Stimulated activated CD4-positive, alpha-beta T cell treated with anti-CD3 and anti-CD28 coated beads, Interleukin-15, amount 100 ng/mL, for 24 hours (primary cell): ENCODE data around the gene CORO1C.
"Not testable (repeated sequence)": the region's sequence is repeated elsewhere in the genome, so short reads cannot be mapped to it uniquely, and the experiment has no call there.

Experiments used
- DNase-seq: peaks from one replicate; pipeline ENCODE4 v3.0.0-alpha.2; 2020

Gene CORO1C

DNA sequence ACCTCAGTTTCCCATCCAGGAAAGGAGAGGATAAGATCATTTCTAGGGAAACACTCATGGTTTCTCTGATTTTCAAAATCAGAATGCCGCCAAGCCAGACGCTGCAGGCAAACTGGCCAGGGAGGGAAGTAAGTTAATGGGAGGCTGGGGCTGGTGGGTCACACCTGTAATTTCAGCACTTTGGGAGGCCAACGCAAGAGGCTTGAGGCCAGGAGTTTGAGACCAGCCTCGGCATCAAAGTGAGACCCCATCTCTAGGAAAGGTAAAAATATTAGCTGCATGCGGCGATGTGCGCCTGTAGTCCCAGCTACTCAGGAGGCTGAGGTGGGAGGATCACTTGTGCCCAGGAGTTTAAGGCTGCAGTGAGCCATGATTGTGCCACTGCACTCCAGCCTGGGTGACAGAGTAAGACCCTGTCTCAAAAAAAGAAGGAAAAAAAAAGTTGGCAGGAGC, 98.2 kb downstream of the CORO1C start:
- no peak for DNase-seq

DNA sequence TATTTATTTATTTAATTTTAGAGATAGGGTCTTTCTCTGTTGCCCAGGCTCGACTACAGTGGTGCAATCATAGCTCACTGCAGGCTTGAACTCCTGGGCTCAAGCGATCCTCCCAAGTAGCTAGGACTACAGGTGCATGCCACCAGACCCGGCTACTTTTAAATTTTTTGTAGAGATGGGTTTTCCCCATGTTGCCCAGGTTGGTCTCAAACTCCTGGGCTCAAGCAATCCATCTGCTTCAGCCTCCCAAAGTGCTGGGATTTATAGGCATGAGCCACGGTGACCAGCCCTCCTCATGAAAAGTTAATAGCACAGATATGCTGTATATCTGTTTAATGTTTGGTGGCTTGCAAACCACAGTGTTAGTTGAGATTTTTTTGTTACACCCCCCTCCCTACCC, 100.1 kb downstream of the CORO1C start:
- not testable (repeated sequence) for DNase-seq

DNA sequence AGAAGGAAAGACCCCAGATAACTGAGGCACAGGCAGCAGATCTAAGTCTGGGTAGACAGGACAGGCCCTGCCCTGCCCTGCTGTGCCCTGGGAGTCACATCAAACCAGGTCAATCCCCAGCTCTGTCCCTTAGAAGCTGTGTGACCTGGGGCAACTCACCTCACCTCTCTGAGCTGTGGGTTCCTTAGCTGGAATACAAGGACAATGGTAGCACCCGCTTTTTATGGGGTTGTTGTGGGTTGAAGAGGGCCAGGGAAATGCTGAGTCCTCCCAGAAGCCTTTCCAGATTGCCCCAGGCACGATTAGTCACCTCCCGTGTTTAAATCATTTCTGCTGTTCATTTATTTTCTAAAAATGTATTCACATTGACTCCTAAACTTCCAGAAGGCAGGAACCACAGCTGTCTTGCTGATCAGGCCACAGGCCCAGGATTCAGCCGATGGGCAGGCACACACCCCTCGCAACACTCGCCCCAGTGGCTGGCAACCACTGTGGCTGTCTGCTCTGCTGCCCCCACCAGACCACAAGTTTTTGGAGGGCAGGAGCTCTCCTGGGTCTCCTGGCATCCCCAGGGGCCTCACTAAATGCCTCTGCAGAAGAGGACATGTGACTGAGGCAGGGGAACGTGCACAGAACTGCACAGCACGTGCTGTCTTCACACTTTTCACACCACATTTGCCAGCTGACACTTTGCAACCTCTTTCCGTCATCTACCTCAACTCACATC, 100.7 kb downstream of the CORO1C start:
- peak; percentile 31 for DNase-seq

DNA sequence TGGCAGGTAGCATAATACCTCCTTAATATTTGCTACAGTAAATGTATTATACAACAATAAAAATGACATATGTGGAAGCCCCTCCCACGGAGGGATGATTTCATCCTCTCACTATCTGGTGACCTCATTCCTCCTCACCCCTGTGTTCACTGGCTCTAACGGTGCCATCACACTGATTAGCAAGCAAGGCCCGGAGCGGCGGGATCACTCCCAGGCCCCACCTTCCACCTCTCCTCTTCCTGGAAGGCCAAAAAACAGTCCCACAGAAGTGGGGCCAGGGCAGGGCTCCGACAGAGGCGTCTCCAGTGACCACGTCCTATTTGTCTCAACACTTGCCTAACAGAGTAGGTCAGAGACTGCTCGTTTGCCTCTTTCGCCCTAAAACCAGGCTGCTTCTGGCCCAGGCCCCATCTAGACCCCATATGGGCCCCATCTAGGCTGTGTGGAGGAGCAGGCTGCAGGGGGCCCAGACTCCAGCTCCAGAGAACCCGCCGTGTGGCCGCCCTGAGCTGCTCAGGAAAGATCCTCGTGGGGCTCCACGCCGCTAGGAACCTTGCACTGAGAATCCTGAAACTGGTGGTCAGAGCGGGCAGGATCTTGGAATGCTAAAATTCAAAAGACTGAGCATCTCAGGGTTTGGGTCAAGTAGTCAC, 101.4 kb downstream of the CORO1C start:
- DNase-seq, result peak; percentile 71

DNA sequence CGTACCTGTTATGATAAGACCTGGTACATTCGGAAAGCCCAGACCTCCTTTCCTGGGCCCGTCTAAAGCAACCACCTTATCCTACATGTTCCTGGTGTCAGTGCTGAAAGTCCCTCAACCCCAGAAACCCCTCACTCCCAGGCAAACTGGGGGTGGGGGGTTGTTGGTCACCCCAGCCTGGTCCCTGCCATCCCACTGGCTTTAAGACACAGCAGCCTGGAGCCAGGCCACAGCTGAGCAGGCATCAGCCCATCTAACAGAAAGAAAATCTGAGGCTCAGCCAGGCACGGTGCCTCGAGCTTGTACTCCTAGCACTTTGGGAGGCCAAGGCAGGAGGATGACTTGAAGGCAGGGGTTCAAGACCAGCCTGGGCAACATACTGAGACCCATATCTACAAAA, 102.2 kb downstream of the CORO1C start:
- peak; percentile 28 for DNase-seq

DNA sequence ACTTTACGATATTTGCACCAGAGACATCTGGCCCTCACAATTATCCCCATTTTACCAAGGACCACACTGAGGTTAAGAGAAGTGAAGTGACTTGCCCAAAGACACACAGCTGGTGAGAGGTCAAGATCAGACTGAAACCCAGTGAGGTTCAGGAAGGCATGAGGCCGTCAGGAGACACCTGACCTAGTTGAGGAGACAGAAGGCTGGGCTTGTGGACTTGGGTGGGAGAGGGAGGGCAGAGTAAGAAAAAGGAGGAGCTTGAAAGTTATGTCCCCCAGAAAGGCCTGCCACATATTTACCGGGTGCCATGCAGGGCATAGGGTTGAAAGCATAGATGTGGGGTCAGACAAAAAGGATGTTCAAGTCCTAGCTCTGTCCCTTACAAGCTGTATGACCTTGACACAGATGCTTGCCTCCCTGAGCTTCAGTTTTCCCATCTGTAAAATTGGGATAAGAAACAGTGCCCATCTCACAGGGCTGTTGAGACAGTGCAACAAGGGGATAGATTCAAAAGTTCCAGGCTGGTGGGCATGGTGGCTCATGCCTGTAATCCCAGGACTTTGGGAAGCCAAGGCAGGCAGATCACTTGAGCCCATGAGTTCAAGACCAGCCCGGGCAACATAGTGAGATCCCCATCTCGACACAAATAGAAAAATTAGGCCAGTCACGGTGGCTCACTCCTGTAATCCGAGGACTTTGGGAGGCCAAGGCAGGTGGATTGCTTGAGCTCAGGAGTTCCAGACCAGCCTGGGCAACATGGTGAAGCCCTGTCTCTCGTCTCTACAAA, 104.0 kb downstream of the CORO1C start:
- DNase-seq, result no peak

DNA sequence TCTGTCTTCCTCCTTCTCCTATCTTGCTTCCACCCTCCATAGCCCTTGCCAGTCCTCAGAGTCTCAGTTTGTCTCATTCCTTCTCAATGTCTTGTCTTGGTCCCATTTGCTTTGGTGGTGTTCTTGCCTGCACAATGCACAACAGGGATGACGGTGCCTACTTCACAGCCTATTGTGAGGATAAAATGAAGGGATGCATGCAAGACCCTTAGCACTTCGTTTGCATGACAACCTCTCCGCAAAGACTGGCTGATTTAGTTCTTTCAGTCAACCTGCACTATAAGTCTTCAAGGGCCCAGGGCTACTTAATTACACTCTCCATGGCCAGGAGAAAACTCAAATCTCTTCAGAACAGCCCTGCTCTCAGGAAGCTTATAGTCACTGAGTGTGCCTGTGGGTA, 106.1 kb downstream of the CORO1C start:
- DNase-seq, result no peak

DNA sequence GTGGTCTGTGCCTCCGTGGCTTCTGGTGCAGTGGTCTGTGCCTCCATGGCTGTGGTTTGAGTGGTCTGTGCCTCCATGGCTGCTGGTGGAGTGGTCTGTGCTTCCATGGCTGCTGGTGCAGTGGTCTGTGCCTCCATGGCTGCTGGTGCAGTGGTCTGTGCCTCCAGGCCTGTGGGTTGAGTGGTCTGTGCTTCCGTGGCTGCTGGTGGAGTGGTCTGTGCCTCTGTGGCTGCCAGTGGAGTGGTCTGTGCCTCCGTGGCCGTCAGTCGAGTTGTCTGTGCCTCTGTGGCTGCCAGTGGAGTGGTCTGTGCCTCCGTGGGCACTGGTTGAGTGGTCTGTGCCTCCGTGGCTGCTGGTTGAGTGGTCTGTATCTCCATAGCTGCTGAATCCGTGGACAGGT, 107.7 kb downstream of the CORO1C start:
- DNase-seq, result no peak

DNA sequence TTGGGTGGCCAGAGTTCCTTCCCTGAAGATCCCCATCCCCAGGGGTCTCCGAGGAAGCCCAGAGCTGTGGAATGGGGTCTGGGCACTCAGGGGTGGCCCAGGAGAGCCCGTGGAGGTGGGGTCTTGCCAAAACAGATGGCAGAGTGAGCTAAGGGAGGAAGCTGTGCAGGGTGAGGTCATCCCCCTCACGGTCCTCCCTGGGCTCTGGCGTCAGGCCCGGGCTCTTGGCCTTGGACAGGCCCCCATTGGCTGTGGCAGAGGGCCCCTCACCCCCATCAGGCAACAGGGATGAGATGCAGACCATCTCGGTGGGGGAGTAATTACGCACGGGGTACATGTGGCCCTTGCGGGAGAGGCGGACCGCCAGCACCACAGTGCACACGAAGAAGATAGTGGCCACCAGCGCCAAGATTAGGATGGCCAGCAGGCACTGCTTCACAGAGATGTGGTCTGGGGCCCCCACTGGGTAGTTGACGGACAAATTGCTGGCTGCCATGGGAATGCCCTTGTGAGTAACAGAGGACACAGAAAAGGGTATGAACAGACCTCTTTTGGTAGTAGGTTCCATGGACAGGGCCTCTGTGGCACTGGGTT, 108.3 kb downstream of the CORO1C start:
- no peak for DNase-seq

DNA sequence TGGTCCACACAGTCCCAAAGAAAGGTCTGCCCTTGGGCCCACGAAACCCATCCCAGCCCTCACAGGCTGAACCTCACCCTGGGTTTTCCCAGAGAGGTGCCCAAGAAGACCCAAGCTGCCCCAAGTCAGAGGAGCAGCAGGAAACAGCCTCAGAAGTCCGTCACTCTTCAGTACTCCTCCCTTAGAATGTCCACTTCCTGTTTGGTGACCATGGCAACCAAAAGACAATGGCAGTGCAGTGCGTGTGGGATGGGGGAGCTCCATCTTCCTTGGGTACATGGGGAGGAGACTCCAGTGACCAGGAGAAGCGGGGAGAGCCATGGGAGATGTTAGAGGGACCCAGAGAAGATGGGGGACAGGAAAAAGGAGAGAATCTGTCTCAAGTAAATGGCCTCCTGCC, 108.9 kb downstream of the CORO1C start:
- no peak for DNase-seq

DNA sequence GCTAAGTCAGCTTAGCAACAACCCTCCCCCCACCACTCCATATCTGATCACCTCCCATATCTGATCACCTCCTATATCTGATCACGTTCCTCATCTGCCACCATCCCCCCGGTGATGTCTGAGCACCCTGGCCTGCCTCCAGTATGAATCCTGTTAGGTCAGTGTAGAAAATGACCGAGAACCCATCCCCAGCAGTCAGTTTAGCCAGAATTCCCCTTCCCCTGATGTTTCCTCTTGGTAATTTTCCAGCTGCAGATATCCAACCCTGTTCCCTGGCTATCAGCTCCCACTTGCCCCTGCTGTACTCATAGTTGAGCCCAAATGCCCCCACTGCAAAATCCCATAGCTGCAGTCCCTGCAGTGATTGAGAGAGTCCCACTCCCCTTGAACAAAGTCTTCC, 110.2 kb downstream of the CORO1C start:
- DNase-seq, result no peak

DNA sequence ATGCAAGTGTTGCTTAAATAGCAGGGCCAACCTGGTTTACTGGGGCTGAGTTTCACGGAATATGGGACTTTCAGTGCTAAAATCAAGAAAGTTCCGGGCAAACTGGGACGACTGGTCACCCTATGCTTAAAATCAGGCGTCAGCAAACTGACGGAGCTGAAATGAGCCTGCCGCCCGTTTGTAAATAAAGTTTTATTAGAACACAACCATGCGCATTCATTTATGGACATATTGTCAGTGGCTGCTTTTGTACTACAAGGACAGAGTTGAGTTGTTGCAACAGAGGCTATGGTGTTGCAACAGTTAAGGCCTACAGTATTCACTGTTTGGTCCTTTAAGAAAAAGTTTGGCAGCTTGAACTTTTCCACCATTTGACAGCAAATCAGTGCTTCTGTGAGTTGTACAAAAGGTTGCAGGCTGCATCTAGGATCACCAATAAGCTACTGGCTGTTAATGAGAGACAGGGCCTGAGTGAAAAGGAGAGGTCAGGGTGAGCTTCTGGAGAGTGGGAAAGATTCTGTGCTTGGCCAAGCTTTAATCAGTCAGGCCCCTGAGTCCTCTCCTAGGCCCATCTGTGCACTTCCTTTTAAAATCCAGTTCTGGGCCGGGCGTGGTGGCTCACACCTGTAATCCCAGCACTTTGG, 111.0 kb downstream of the CORO1C start:
- DNase-seq, result no peak

DNA sequence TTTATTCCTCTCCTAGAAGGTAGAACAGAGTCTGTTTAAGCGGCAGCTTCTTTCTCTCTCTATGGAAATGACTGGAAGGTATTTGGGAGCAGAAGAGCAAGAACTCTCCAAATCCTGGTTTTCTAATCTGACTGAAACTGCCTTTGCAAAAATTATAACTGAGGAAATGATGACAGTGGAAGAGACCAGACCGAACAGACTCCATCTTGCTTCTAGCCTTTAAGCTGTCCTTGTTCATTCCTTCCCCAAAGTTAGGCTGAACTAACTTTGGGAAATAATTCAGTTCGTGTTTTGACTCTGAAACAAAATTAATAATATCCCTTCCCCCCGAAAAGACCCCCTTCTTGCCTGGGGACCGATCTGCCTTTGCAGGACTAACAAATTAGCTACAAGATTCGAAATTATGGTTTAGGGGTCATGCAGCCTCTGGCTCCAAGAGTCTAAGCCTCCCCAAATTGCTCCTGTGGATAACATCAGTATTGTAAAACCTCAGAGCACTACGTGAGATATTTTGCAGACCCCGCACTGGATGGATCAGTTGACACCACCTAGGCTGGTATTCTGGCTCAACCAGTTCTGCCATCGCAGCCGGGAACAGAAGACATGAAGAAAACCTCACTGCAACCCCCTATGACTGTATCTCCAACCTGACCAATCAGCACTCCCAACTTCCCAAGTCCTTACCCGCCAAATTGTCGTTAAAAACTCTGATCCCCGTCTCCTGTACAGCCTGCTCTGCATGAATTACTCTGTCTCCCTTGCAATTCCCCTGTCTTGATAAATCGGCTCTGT, 111.8 kb downstream of the CORO1C start:
- no peak for DNase-seq

DNA sequence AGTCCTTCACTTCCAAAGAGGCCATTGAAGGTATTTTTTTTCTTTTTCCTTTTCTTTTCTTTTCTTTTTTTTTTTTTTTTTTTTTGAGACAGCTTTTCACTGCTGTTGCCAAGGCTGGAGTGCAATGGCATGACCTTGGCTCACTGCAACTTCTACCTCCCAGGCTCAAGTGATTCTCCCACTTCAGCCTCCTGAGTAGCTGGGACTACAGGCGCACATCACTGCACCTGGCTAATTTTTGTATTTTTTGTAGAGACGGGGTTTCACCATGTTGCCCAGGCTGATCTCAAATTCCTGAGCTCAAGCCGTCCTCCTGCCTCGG, 112.4 kb downstream of the CORO1C start:
- DNase-seq, result not testable (repeated sequence)

DNA sequence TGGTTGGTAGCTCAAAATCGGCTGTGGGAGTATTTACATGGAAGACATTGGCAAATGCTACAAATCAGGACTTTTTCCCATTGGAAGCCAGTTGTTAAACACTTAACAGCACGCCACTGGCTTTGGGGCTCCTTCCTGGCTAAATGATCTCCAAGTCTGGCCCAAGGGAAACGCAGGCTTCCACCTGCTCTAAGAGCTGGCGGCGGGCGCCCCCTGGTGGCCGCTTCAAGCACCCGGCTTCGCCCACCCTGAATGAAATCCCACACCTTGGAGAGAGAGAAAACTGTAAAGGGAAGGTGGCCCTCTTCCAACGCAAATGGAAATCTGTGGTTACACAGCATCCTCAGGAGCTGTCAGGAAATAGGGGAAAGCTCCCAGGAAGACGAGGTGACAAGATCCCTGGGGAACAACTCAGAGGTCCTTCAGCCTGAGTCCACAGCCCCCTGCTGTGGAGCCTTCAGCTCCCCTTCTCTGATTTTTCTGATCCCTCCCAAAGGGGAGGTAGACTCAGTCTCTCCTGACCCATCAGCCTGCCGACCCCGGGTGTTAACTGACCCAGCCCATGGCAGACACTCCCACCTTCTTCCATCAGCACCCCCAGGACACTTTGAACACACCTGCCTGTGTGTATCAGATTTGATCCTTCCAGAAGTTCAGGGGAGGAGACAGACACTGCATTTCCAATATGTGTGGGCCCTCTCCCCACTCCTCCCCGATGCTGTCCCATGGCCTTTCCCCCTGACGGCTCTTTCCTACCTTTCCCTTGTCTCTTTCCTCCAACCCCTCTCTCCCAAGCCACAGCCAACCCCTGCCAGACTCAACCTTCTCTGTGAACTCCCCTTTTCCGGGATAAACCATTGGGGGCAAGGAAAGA, 113.0 kb downstream of the CORO1C start:
- DNase-seq, result peak; percentile 83

DNA sequence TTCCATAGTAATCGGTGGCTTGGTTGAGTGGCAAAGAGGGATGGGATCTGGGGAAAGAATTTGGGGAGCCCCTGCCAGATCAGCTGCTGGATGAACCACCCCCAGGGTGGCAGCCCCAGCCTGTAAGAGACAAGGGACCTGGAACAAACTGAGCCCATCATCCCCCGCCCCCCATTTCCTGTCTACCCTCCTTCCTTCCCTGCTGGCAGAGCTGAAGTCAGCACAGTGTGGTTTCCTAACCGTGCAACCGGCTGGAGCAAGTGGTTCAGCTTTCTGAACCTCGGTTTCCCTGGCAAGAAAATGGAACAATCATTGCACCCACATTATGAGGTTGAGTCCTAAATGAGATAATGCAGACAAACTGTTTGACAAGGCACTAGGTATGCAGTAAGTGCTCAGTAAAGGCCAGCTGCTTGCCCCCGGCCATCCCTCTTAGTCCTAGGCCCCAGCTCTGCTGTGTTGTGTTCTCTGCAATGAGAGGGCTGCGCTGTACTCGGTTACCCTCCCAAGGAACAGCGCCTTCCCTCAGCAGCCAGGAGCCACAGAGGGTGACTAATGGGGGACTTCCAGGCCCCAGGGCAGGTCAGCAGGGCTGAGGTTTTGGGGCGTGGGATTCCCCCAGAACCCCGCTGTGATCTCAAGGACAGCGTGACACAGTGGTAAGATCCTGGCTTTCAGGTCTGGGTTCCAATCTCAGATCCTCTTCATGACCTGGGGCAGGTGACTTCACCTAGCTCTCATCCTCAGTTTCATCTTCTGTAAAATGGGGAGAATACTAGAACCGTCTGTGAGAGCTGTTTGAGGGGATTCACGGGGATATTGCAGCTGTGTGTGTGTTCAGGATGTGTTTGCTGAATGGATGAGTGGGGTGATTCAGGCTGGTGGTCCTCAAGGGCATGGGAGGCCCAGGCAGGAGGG, 114.1 kb downstream of the CORO1C start:
- DNase-seq, result peak; percentile 88

DNA sequence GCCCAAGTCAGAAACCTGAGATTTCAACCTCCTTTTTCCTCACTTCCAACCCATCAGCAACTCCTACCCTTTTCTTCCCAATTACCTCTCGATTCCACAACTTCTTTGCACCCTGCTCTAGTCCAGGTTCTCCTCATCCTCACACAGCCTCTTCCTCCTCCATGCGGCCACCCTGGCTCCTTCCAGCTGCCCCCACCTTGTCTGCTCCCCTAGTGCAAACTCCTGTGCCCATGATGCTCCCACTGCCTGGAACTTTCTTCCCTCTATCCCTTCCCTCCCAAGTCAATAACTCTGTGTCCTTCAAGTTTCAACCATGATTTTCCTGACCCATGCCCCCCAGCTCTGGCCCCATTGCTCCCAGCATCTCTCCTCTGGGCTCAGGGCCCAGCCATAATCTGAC, 115.0 kb downstream of the CORO1C start:
- DNase-seq, result no peak

DNA sequence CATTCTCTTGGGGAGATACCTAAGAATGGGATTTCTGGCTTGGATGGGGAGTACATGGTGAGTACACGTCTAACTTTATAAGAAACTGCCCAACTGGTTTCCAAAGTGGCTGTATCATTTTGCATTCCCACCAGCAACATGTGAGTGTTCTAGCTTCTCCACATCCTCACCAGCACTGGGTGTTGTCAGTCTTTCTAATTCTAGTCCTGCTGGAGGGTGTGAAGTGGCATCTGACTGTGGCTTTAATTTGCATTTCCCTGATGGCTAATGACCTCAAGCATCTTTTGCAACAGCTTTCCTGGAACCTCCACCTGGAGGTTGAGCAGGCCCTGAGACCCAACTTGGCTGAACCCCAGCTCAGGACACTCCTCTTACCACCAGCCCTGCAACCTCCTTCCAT, 115.4 kb downstream of the CORO1C start:
- DNase-seq, result no peak

DNA sequence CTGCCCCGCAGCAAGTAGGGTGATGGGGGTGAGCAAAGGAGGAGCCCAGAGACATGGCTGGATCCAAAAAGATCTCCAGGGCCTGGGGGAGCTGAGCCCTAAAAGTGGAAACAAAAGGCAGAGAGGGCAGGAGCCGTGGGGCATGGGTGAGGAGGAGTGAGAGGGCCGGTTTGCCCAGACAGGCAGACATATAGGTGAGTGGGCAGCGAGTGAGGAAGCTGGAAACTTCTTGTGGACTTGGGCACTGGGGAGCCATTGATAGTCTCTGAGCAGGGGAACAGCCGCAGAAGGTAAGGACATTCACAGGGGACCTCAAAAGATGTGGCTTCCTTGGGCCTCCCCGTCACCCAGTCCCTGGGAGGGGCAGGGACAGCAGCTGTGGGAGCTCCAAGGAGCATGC, 116.7 kb downstream of the CORO1C start:
- DNase-seq, result no peak

DNA sequence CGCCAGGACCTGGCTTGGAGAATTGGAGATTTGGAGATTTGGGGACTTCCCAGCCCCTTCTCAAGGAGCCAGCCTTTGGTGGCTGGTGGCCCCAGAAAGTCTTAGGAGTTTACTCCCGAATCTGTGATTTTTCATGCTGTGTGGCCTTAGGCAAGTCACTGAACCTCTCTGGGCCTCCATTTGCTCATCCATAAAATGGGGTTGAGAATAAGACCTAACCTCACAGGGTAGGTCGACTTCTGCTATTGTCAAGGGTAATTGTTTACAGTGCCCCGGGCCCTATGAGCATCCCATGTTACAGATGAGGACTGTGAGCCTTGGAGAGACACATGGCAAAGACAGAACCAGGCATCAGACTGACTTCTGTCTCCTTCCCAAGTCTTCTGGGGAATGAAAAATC, 117.3 kb downstream of the CORO1C start:
- DNase-seq, result no peak
